NCI-H1436 (cell line): ENCODE data around the gene HOXC4.
"Not testable (repeated sequence)": the region's sequence is repeated elsewhere in the genome, so short reads cannot be mapped to it uniquely, and the experiment has no call there.

ENCODE experiments used
- DNase-seq: peaks from one replicate; lab custom pipeline; 2025; lab: John Stamatoyannopoulos, UW

Gene HOXC4

GRCh38 chr12:54058128-54058768 lies 4.6 kb downstream of the HOXC4 start:
- DNase-seq: no peak

GRCh38 chr12:54059668-54060067 lies 6.0 kb downstream of the HOXC4 start:
- DNase-seq: no peak

- no peak for DNase-seq
Observed at GRCh38 chr12:54060174-54060974, 6.7 kb downstream of the HOXC4 start.

GRCh38 chr12:54060975-54061778 lies 7.5 kb downstream of the HOXC4 start:
- DNase-seq: no peak

- DNase-seq: no peak
Observed at GRCh38 chr12:54065677-54066076, 12.0 kb downstream of the HOXC4 start.

- no peak for DNase-seq
Observed at GRCh38 chr12:54066408-54066807, 12.8 kb downstream of the HOXC4 start.

- no peak for DNase-seq
Observed at GRCh38 chr12:54068418-54069070, 14.9 kb downstream of the HOXC4 start.

GRCh38 chr12:54071942-54072341 lies 18.3 kb downstream of the HOXC4 start:
- DNase-seq: no peak

GRCh38 chr12:54074308-54074707 lies 20.7 kb downstream of the HOXC4 start:
- no peak for DNase-seq

- no peak for DNase-seq
Observed at GRCh38 chr12:54075409-54075808, 21.8 kb downstream of the HOXC4 start.

- DNase-seq: no peak
Observed at GRCh38 chr12:54075974-54076373, 22.3 kb downstream of the HOXC4 start.

- DNase-seq: not testable (repeated sequence)
Observed at GRCh38 chr12:54077843-54078242, 24.2 kb downstream of the HOXC4 start.

GRCh38 chr12:54079115-54079514 lies 25.5 kb downstream of the HOXC4 start:
- DNase-seq: not testable (repeated sequence)

- DNase-seq: not testable (repeated sequence)
Observed at GRCh38 chr12:54080008-54080924, 26.6 kb downstream of the HOXC4 start.

GRCh38 chr12:54081053-54081514 lies 27.4 kb downstream of the HOXC4 start:
- DNase-seq: not testable (repeated sequence)

GRCh38 chr12:54081581-54082396 lies 28.2 kb downstream of the HOXC4 start:
- not testable (repeated sequence) for DNase-seq

GRCh38 chr12:54082397-54082892 lies 28.8 kb downstream of the HOXC4 start:
- DNase-seq: peak; percentile 12

GRCh38 chr12:54088011-54088410 lies 34.4 kb downstream of the HOXC4 start:
- DNase-seq: not testable (repeated sequence)

GRCh38 chr12:54089465-54089864 lies 35.8 kb downstream of the HOXC4 start:
- not testable (repeated sequence) for DNase-seq

- not testable (repeated sequence) for DNase-seq
Observed at GRCh38 chr12:54090312-54090711, 36.7 kb downstream of the HOXC4 start.
